Nephron (organoid): ENCODE data around the gene ASRGL1.
"Not testable (repeated sequence)": the region's sequence is repeated elsewhere in the genome, so short reads cannot be mapped to it uniquely, and the experiment has no call there.

Source experiments
- H3K27ac Mint-ChIP-seq, 3 experiments: 2 replicates each; pipeline ENCODE4 v1.8.0; 2020; ENCODE audit warnings: mixed read lengths in 3 of 3, mild to moderate bottlenecking in 2 of 3, moderate library complexity in 1 of 3
- H3K27me3 Mint-ChIP-seq: 2 replicates; pipeline ENCODE4 v1.8.0; 2021; ENCODE audit warnings: low read depth, mild to moderate bottlenecking, moderate library complexity, mixed read lengths
- H3K36me3 Mint-ChIP-seq: 2 replicates; pipeline ENCODE4 v1.8.0; 2020; ENCODE audit warnings: low read depth, mixed read lengths
- H3K4me1 Mint-ChIP-seq: 2 replicates; pipeline ENCODE4 v1.8.0; 2020; ENCODE audit warnings: mixed read lengths
- H3K4me3 Mint-ChIP-seq, 3 experiments: 2 replicates each; pipeline ENCODE4 v1.8.0; 2020; ENCODE audit warnings: mild to moderate bottlenecking in 3 of 3, mixed read lengths in 3 of 3, moderate library complexity in 2 of 3
- H3K9me3 Mint-ChIP-seq: 2 replicates; pipeline ENCODE4 v1.8.0; 2020; ENCODE audit warnings: mixed read lengths
- TF ChIP-seq, protein P1 (sequence below), 3 experiments: fragments of 200-600 bp; sonication (generic); IDR thresholded peaks; one replicate each; pipeline ENCODE4 v1.5.0; 2021; ENCODE audit warnings: antibody characterized with exemption in 3 of 3; ENCODE audit not compliant: unreplicated experiment in 3 of 3

Gene ASRGL1

GRCh38 chr11:62370743-62371440, 33.6 kb downstream of the ASRGL1 start:
- H3K9me3 Mint-ChIP-seq = no peaks in the 10 kb centered on the region
- H3K4me1 Mint-ChIP-seq = no peaks in the 10 kb centered on the region
- peaks cover 9% of the 10 kb centered on the region for H3K27me3 Mint-ChIP-seq
- H3K27ac Mint-ChIP-seq = no peak overlapping the region
- no peaks in the 10 kb centered on the region for H3K36me3 Mint-ChIP-seq
- TF ChIP-seq, protein P1, sequence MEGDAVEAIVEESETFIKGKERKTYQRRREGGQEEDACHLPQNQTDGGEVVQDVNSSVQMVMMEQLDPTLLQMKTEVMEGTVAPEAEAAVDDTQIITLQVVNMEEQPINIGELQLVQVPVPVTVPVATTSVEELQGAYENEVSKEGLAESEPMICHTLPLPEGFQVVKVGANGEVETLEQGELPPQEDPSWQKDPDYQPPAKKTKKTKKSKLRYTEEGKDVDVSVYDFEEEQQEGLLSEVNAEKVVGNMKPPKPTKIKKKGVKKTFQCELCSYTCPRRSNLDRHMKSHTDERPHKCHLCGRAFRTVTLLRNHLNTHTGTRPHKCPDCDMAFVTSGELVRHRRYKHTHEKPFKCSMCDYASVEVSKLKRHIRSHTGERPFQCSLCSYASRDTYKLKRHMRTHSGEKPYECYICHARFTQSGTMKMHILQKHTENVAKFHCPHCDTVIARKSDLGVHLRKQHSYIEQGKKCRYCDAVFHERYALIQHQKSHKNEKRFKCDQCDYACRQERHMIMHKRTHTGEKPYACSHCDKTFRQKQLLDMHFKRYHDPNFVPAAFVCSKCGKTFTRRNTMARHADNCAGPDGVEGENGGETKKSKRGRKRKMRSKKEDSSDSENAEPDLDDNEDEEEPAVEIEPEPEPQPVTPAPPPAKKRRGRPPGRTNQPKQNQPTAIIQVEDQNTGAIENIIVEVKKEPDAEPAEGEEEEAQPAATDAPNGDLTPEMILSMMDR (IDR thresholded peaks at IDR 0.05; ENCODE audit: unreplicated experiment in 3 of 3) = no peak
- H3K4me3 Mint-ChIP-seq = no peak overlapping the region

GRCh38 chr11:62372871-62373270, 35.6 kb downstream of the ASRGL1 start:
- no peaks in the 10 kb centered on the region for H3K4me1 Mint-ChIP-seq
- no peak overlapping the region for H3K27ac Mint-ChIP-seq
- H3K36me3 Mint-ChIP-seq = no peaks in the 10 kb centered on the region
- TF ChIP-seq, protein P1 (IDR thresholded peaks at IDR 0.05; ENCODE audit: unreplicated experiment in 3 of 3) = no peak
- H3K9me3 Mint-ChIP-seq = no peaks in the 10 kb centered on the region
- H3K4me3 Mint-ChIP-seq = no peak overlapping the region
- H3K27me3 Mint-ChIP-seq = peaks cover 9% of the 10 kb centered on the region

DNA sequence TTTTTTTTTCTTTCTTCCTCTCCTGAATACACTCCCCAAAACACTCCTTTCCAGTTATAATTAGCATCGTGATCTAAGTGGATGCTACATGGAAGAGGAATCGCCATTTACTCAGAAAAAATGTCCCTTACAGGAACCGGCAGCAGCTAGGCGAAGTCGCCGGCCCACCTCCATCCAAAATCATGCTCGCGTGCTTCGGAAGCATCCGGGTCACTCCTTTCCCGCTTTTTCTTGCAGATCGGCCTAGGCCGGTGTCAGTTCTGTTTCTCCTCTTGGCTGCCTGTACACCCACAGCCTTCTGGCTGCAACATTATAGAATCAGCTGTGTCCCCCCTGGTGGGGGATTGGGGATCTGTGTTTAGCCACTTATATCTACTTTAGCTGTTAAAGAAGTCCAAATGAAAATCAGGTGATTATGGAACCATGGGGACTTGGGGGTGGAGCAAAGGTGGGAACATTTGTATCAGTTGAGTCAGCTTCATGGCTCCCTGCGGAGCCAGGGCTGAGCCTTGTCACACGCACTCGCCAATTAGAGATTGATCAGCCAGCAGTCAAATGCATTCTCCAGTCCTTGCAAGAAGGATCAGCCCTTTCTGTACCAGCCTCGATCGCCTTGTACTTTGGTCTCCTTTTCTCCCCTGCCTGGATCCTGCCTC, 36.3 kb downstream of the ASRGL1 start:
- no peaks in the 10 kb centered on the region for H3K9me3 Mint-ChIP-seq
- H3K4me3 Mint-ChIP-seq = no peak overlapping the region
- H3K4me1 Mint-ChIP-seq = peaks cover 5% of the 10 kb centered on the region
- TF ChIP-seq, protein P1 (IDR thresholded peaks at IDR 0.05; ENCODE audit: unreplicated experiment in 3 of 3) = no peak
- H3K27me3 Mint-ChIP-seq = peaks cover 9% of the 10 kb centered on the region
- no peak overlapping the region for H3K27ac Mint-ChIP-seq
- no peaks in the 10 kb centered on the region for H3K36me3 Mint-ChIP-seq

- Mint-ChIP-seq H3K27ac (no peak overlapping the region), H3K9me3 (no peaks in the 10 kb centered on the region), H3K4me3 (no peak overlapping the region), H3K36me3 (no peaks in the 10 kb centered on the region), H3K4me1 (peaks cover 5% of the 10 kb centered on the region), H3K27me3 (peaks cover 9% of the 10 kb centered on the region)
- TF ChIP-seq, protein P1 (IDR thresholded peaks at IDR 0.05; ENCODE audit: unreplicated experiment in 3 of 3) = no peak
Observed at GRCh38 chr11:62374801-62375200, 37.6 kb downstream of the ASRGL1 start.

DNA sequence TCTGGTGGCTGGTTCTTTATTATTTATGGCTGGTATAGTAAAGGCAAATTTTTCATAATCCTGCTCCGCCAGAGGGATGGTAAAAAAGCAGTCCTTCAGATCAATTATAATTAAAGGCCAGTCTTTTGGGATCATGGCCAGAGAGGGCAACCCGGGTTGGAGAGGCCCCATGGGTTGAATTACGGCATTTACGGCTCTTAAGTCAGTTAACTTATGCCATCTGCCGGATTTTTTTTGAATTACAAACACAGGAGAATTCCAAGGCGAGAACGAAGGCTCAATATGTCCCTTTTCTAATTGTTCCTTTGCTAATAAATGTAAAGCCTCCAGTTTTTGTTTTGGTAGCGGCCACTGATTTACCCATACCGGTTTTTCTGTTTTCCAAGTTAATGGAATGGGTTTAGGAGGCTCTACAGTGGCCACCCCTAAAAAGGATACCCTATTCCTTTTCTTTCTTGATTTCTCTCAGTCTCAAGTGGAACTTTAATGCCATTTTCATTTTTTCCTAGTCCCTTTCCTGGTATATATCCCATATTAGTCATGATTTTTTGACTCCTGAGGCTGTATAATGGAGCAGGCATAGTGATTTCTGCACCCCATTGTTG, 41.3 kb downstream of the ASRGL1 start:
- H3K27me3 Mint-ChIP-seq, H3K4me3 Mint-ChIP-seq, H3K27ac Mint-ChIP-seq, H3K36me3 Mint-ChIP-seq, H3K9me3 Mint-ChIP-seq: not testable (repeated sequence)
- H3K4me1 Mint-ChIP-seq = peaks cover 32% of the 10 kb centered on the region
- TF ChIP-seq, protein P1 (IDR thresholded peaks at IDR 0.05; ENCODE audit: unreplicated experiment in 3 of 3) = peak; percentile 37 to 57 (median 56)

GRCh38 chr11:62379586-62379985, 42.3 kb downstream of the ASRGL1 start:
- not testable (repeated sequence) for H3K9me3 Mint-ChIP-seq, H3K36me3 Mint-ChIP-seq, H3K27ac Mint-ChIP-seq, H3K27me3 Mint-ChIP-seq, H3K4me3 Mint-ChIP-seq
- H3K4me1 Mint-ChIP-seq = peaks cover 32% of the 10 kb centered on the region
